ENCODE measurements around the gene CC2D1A.
A peak's percentile ranks its signal among the peaks of the same experiment; 100 is the strongest.

- TF ChIP-seq, protein P1, sequence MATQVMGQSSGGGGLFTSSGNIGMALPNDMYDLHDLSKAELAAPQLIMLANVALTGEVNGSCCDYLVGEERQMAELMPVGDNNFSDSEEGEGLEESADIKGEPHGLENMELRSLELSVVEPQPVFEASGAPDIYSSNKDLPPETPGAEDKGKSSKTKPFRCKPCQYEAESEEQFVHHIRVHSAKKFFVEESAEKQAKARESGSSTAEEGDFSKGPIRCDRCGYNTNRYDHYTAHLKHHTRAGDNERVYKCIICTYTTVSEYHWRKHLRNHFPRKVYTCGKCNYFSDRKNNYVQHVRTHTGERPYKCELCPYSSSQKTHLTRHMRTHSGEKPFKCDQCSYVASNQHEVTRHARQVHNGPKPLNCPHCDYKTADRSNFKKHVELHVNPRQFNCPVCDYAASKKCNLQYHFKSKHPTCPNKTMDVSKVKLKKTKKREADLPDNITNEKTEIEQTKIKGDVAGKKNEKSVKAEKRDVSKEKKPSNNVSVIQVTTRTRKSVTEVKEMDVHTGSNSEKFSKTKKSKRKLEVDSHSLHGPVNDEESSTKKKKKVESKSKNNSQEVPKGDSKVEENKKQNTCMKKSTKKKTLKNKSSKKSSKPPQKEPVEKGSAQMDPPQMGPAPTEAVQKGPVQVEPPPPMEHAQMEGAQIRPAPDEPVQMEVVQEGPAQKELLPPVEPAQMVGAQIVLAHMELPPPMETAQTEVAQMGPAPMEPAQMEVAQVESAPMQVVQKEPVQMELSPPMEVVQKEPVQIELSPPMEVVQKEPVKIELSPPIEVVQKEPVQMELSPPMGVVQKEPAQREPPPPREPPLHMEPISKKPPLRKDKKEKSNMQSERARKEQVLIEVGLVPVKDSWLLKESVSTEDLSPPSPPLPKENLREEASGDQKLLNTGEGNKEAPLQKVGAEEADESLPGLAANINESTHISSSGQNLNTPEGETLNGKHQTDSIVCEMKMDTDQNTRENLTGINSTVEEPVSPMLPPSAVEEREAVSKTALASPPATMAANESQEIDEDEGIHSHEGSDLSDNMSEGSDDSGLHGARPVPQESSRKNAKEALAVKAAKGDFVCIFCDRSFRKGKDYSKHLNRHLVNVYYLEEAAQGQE (IDR thresholded peaks at IDR 0.05; ENCODE audit: insufficient replicate concordance, low read depth): peak; percentile 64
- TF ChIP-seq, protein P2, sequence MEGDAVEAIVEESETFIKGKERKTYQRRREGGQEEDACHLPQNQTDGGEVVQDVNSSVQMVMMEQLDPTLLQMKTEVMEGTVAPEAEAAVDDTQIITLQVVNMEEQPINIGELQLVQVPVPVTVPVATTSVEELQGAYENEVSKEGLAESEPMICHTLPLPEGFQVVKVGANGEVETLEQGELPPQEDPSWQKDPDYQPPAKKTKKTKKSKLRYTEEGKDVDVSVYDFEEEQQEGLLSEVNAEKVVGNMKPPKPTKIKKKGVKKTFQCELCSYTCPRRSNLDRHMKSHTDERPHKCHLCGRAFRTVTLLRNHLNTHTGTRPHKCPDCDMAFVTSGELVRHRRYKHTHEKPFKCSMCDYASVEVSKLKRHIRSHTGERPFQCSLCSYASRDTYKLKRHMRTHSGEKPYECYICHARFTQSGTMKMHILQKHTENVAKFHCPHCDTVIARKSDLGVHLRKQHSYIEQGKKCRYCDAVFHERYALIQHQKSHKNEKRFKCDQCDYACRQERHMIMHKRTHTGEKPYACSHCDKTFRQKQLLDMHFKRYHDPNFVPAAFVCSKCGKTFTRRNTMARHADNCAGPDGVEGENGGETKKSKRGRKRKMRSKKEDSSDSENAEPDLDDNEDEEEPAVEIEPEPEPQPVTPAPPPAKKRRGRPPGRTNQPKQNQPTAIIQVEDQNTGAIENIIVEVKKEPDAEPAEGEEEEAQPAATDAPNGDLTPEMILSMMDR (IDR thresholded peaks at IDR 0.05; ENCODE audit: insufficient read depth, low read length): no peak
- TF ChIP-seq POLR2AphosphoS5 (IDR thresholded peaks at IDR 0.05; ENCODE audit: low read depth): peak; percentile 57; the same call in 1 of the 2 replicates
- TF ChIP-seq GABPA (IDR thresholded peaks at IDR 0.05; ENCODE audit: low read depth): peak; percentile 54; the same call in 1 of the 2 replicates
- TF ChIP-seq SPI1 (IDR thresholded peaks at IDR 0.05; ENCODE audit: borderline replicate concordance, low read depth): no peak; the same call in 1 of the 2 replicates
These were observed 46.3 kb downstream of the CC2D1A start, which contains the start of gene DCAF15 for GRCh38 chr19:13952154-13952930.
